GM19455 (cell line): ENCODE measurements around the gene HENMT1.
"Not testable (repeated sequence)": the region's sequence is repeated elsewhere in the genome, so short reads cannot be mapped to it uniquely, and the experiment has no call there.

ENCODE experiments used
- ATAC-seq: cut with Tn5 transposase; IDR thresholded peaks from one replicate; pipeline ENCODE4 v1.9.1; 2021; ENCODE audit not compliant: unreplicated experiment

HENMT1 gene

GRCh38 chr1:108671143-108671542, 10.2 kb upstream of the HENMT1 start:
- ATAC-seq = no peak

- ATAC-seq = no peak
Observed at GRCh38 chr1:108670131-108670773, 9.4 kb upstream of the HENMT1 start.

GRCh38 chr1:108669679-108670078, 8.8 kb upstream of the HENMT1 start:
- ATAC-seq = no peak

- no peak for ATAC-seq
Observed at GRCh38 chr1:108668777-108669176, 7.9 kb upstream of the HENMT1 start.

- not testable (repeated sequence) for ATAC-seq
Observed at GRCh38 chr1:108667422-108667821, 6.5 kb upstream of the HENMT1 start.

GRCh38 chr1:108665771-108666170, 4.9 kb upstream of the HENMT1 start:
- ATAC-seq = no peak

- no peak for ATAC-seq
Observed at GRCh38 chr1:108665067-108665466, 4.2 kb upstream of the HENMT1 start.

GRCh38 chr1:108664481-108664880, 3.6 kb upstream of the HENMT1 start:
- ATAC-seq = no peak

GRCh38 chr1:108663074-108663473, 2.2 kb upstream of the HENMT1 start:
- ATAC-seq = no peak

GRCh38 chr1:108657356-108658080, 3.4 kb downstream of the HENMT1 start:
- ATAC-seq = no peak

GRCh38 chr1:108653431-108654105, 7.3 kb downstream of the HENMT1 start:
- no peak for ATAC-seq

GRCh38 chr1:108646648-108647269, 14.1 kb downstream of the HENMT1 start:
- no peak for ATAC-seq

GRCh38 chr1:108646265-108646647, 14.6 kb downstream of the HENMT1 start:
- ATAC-seq = no peak

GRCh38 chr1:108645564-108646184, 15.2 kb downstream of the HENMT1 start:
- ATAC-seq = no peak

GRCh38 chr1:108644984-108645383, 15.9 kb downstream of the HENMT1 start:
- ATAC-seq = no peak

GRCh38 chr1:108643492-108644335, 17.2 kb downstream of the HENMT1 start:
- no peak for ATAC-seq

GRCh38 chr1:108640863-108641262, 20.0 kb downstream of the HENMT1 start:
- not testable (repeated sequence) for ATAC-seq

GRCh38 chr1:108639899-108640560, 20.9 kb downstream of the HENMT1 start:
- no peak for ATAC-seq

GRCh38 chr1:108636876-108637275, 24.0 kb downstream of the HENMT1 start:
- ATAC-seq = no peak

- no peak for ATAC-seq
Observed at GRCh38 chr1:108634521-108634920, 26.4 kb downstream of the HENMT1 start.
